ENCODE measurements around the gene CALCOCO2. TPM values are rescaled to one million over a fixed set of nuclear protein-coding genes. Genes with fewer than 3 reads are reported as not detected.

CALCOCO2 gene, protein sequence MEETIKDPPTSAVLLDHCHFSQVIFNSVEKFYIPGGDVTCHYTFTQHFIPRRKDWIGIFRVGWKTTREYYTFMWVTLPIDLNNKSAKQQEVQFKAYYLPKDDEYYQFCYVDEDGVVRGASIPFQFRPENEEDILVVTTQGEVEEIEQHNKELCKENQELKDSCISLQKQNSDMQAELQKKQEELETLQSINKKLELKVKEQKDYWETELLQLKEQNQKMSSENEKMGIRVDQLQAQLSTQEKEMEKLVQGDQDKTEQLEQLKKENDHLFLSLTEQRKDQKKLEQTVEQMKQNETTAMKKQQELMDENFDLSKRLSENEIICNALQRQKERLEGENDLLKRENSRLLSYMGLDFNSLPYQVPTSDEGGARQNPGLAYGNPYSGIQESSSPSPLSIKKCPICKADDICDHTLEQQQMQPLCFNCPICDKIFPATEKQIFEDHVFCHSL
- total RNA-seq, result 52.5 and 53.5 TPM in 2 replicates

DNA sequence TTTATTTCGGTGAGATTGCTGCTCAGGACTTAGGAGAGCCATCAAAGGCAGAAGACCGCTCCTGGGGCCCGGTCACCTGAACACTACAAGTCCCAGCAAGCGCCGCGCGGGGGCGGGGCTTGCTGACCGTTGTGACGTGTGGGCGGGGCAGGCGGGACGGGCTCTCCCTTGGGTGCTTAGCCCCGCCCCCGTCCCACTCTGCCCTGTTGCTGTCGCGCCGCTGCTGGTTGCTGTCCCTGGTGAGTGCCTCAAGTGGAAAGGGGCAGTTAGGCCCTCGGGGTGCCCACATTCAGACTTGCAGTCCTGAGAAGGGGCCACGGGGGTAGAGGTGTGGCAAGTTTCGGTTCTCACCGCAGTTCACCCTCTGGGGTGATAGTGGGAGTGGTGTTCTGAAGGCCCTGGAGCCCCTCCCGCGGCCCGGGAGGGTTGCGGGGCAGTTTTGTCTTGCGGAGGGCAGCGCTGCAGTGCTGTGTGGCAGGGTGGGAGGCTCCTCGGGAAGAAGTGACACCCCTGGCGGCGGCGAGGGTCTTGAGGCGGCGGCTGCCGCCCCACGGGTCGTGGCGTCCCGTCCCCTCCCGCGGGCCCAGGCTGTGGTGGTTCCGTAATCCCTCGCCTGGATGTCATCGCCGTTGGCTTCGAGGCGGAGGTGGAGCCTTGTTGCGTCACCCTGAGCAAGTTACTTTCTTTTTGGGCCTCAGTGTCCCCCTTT is at the start of gene CALCOCO2:
CALCOCO2 (plus strand) TSS at position 196 of the 709 bp plus-strand sequence. CDS start 10,673 bp downstream, outside the sequence.

DNA sequence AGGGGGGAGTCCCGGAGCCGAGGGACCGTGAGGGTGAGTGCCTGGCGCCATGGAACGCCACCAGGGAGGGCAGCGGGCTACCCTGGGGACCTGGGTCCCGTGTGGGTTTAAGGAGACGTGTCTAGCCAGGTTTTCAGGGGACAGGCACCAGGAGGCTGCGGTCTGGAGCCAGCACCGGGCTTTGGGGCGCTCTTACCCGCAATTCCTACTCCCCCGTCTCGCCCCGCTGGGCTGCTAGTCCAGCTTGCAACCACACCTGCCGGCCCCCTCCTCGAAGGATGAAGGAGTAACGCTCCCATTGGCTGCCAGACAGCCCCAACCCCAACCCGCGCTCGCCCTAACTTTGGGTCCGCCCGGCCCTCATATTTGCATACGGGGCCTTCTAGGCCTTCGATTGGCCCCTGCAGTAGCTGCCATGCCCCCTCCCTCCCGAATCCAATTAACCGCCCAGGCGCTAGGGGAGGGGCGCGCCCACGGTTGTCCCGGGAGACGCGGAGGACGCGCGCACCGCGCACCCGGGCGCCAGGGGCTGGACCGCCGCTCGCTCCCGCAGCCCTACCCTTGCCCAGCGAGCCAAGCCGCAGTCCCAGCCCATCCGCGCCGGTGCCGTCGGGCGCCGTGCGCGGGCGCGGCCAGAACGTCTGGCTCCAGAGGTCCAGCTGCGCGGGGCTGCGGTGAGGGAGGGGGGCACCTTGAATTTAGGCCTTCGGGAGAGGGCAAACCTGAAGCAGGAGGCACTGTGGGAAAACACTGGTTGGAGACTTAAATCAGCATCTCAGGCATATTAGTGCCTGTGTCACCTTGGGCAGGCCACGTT is 13.9 kb upstream of the CALCOCO2 start, which contains the start of gene TTLL6:
TTLL6 (minus strand) TSS at position 456 of the 817 bp plus-strand sequence; CDS start at position 299, 157 bp downstream.

DNA sequence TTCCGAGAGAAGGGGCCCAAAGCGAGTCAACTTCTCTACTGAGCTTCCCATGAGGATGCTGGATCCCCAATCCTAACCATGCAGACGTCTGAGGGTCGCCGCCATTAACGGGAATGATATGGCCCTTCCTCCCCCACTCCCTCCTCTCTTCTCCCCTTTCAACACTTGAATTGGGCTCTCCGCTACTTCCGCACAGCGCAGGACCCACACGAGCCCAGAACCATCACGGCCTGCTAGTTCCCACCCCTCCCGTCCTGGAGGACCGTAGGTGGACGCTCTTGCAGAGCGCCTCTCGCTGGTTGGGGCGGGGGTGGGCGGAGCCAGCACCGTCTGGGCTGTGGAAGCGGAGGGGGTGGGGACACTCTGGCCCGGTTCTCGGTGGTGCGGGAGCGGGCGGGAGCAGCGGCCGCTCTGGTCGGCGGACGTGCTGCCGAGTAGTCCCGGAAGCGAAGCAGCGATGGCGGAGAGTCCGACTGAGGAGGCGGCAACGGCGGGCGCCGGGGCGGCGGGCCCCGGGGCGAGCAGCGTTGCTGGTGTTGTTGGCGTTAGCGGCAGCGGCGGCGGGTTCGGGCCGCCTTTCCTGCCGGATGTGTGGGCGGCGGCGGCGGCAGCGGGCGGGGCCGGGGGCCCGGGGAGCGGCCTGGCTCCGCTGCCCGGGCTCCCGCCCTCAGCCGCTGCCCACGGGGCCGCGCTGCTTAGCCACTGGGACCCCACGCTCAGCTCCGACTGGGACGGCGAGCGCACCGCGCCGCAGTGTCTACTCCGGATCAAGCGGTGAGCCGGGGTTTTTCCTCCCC is 77.4 kb downstream of the CALCOCO2 start, which contains the start of gene UBE2Z:
UBE2Z (plus strand) TSS at position 361 of the 797 bp plus-strand sequence; CDS start at position 458, 97 bp downstream.

Other genes with a start within 250 kb of the CALCOCO2 start
- gene HOXB3, start 240.8 kb upstream of the CALCOCO2 start, total RNA-seq, result 3.0 and 4.0 TPM in 2 replicates
- gene HOXB5, start 237.3 kb upstream of the CALCOCO2 start, total RNA-seq, result not detected in 2 replicates
- 0.62 and 0.77 TPM in 2 replicates for gene HOXB6, start 226.0 kb upstream of the CALCOCO2 start, total RNA-seq
- gene HOXB7, start 220.0 kb upstream of the CALCOCO2 start, total RNA-seq, result 1.4 and 1.7 TPM in 2 replicates
- gene HOXB8, start 215.7 kb upstream of the CALCOCO2 start, total RNA-seq, result 0.22 TPM in 1 of 2 replicates, not detected in the other
- not detected in 2 replicates for gene HOXB9, start 204.7 kb upstream of the CALCOCO2 start, total RNA-seq
- not detected in 2 replicates for gene PRAC1, start 108.5 kb upstream of the CALCOCO2 start, total RNA-seq
- not detected in 2 replicates for gene PRAC2, start 107.8 kb upstream of the CALCOCO2 start, total RNA-seq
- gene HOXB13, start 102.3 kb upstream of the CALCOCO2 start, total RNA-seq, result not detected in 2 replicates
- not detected in 2 replicates for gene TTLL6, start 13.8 kb upstream of the CALCOCO2 start, total RNA-seq
- 36.5 and 45.2 TPM in 2 replicates for gene ATP5MC1, start 61.8 kb downstream of the CALCOCO2 start, total RNA-seq
- gene UBE2Z, start 77.4 kb downstream of the CALCOCO2 start, total RNA-seq, result 64.6 and 74.8 TPM in 2 replicates
- 110 and 124 TPM in 2 replicates for gene SNF8, start 113.8 kb downstream of the CALCOCO2 start, total RNA-seq
- gene GIP, start 137.6 kb downstream of the CALCOCO2 start, total RNA-seq, result not detected in 2 replicates
- 0.44 and 0.62 TPM in 2 replicates for gene IGF2BP1, start 166.3 kb downstream of the CALCOCO2 start, total RNA-seq